Common myeloid progenitor, CD34-positive (primary cell): ENCODE results near the gene PRKCA.

Experiments
- CTCF ChIA-PET: fragments of 350-600 bp; sonication (Branson Sonifier 250); formaldehyde crosslinking; loops from one replicate; lab custom pipeline; 2021; ENCODE audit warnings: antibody characterized with exemption; lab: Charles Lee
- POLR2A ChIA-PET: fragments of 350-600 bp; sonication (Branson Sonifier 250); formaldehyde crosslinking; loops from one replicate; lab custom pipeline; 2021; ENCODE audit warnings: antibody characterized with exemption; lab: Charles Lee
- DNase-seq, 3 donors: peaks; one replicate each; pipeline versions ENCODE4 v3.0.0 to v3.0.0-alpha.2; 2013
- H3K27ac ChIP-seq, 2 experiments: 1 replicate in 1 of 2; 2 replicates in 1 of 2; pipeline ENCODE4 v1.7.0; 2013; ENCODE audit warnings: inconsistent platforms in 2 of 2, low read length in 2 of 2, mild to moderate bottlenecking in 2 of 2, low read depth in 1 of 2, moderate library complexity in 1 of 2; ENCODE audit not compliant: severe bottlenecking in 2 of 2, insufficient read depth in 1 of 2, poor library complexity in 1 of 2
- H3K27me3 ChIP-seq, 5 experiments: replicated peaks in 2 of 5; 1 replicate in 3 of 5; 2 replicates in 2 of 5; pipeline versions ENCODE4 v1.6.1 to v1.7.0; 2013; ENCODE audit warnings: low read length in 4 of 5, mild to moderate bottlenecking in 2 of 5, moderate library complexity in 2 of 5, inconsistent platforms in 1 of 5; ENCODE audit not compliant: insufficient read depth in 5 of 5, control insufficient read depth in 4 of 5
- H3K36me3 ChIP-seq, 4 experiments: 1 replicate in 2 of 4; 2 replicates in 2 of 4; pipeline versions ENCODE4 v1.6.1 to v1.7.0; 2013; ENCODE audit warnings: low read length in 3 of 4, control low read depth in 1 of 4, mild to moderate bottlenecking in 1 of 4; ENCODE audit not compliant: control insufficient read depth in 4 of 4, insufficient read depth in 4 of 4
- H3K4me1 ChIP-seq, 4 experiments: 1 replicate in 3 of 4; 2 replicates in 1 of 4; pipeline versions ENCODE4 v1.6.1 to v1.7.1; 2013; ENCODE audit warnings: low read length in 3 of 4, mild to moderate bottlenecking in 3 of 4, control low read depth in 1 of 4, inconsistent platforms in 1 of 4, moderate library complexity in 1 of 4; ENCODE audit not compliant: control insufficient read depth in 4 of 4, insufficient read depth in 4 of 4; ENCODE audit errors: control extremely low read depth in 1 of 4
- H3K4me3 ChIP-seq, 7 experiments: 1 replicate in 4 of 7; 2 replicates in 3 of 7; pipeline versions ENCODE4 v1.5.1 to v1.7.0; 2013; ENCODE audit warnings: mild to moderate bottlenecking in 7 of 7, low read length in 6 of 7, moderate library complexity in 6 of 7, inconsistent platforms in 2 of 7, low read depth in 2 of 7, control low read depth in 1 of 7; ENCODE audit not compliant: insufficient read depth in 4 of 7, control insufficient read depth in 1 of 7; ENCODE audit errors: extremely low read depth in 1 of 7
- H3K9me3 ChIP-seq, 5 experiments: 1 replicate in 4 of 5; 2 replicates in 1 of 5; pipeline versions ENCODE4 v1.6.1 to v1.7.1; 2013; ENCODE audit warnings: low read length in 4 of 5, mild to moderate bottlenecking in 2 of 5, inconsistent platforms in 1 of 5, low read depth in 1 of 5, moderate library complexity in 1 of 5; ENCODE audit not compliant: control insufficient read depth in 4 of 5, insufficient read depth in 2 of 5; ENCODE audit errors: control extremely low read depth in 1 of 5
- WGBS: methylation state at CpG from one replicate; pipeline ENCODE4 v1.1.5; 2013; ENCODE audit not compliant: insufficient coverage; 5-methylcytosine and 5-hydroxymethylcytosine counted together

Gene PRKCA

DNA sequence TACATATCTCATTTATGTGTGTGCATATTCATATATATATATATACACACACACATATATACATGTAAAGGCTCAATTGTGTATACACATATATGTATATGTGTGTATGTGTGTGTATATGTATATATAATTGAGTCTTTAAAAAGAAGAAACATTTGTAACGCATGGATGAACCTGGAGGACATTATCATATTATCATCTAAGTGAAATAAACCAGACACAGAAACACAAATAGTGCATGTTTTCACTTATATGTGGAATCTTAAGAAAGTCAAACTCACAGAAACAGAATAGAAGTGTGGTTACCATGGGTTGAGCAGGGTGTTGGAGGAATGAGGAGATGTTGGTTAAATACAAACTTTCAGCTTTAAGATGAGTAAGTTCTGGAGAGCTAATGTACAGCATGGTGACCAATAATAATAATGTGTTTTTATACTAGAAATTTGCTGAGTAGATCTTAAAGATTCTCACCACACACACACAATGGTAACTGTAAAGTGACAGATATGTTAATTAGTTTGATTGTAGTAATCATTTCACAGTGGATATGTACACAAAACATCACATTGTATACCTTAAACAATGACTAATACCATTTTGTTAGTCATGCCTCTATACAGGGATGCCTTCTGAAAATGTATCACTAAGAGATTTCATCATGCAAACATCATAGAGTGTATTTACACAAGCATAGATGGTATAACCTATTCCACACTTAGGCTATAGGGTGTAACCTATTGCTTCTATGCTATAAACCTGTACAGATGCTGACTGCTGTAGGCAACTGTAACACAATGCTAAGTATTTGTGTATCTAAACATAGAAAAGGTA is 399.9 kb downstream of the PRKCA start:
- Histone ChIP-seq H3K4me3 (no peak overlapping the region), H3K27ac (no peak overlapping the region), H3K9me3 (peaks cover 0 to 15% (median 5%) of the 10 kb centered on the region in 5 experiments), H3K27me3 (no peaks in the 10 kb centered on the region), H3K4me1 (peaks cover 0 to 3% (median 2%) of the 10 kb centered on the region in 4 experiments), H3K36me3 (no peaks in the 10 kb centered on the region)
- POLR2A ChIA-PET = no interaction called here
- no CpG with 5 or more reads among the region's 1 CpG for WGBS
- CTCF ChIA-PET = no interaction called here
- DNase-seq = no peak

DNA sequence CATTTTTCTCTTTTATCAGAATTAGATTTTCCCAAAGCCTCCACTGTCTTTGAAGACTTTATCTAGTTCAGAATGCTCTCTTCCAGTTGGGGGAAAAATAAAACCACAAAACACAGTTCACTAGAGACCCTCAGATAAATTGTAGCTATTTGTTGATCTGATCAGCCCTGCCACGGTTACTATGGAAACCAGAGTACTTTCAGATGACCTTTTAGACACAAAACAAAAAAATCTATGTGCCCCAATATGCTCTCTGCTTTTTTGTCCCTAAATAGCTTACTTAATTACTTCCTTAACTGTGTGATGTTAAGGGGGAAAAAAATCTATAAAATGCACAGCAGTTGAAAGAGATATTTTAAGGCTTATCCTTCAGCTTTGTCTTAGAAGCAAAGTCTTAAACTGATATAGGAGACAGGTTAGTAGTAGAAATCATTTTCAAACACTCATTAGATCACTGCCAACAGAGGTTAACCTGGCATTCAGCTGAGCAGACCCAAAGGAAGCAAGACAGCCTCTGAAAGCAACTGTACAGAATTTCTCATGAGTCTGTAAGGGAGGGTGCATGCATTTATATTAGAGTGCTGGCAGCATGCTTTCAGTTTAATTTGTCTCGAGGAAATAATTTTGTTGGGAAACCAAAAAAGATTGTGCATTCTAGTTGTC is 402.6 kb downstream of the PRKCA start:
- Histone ChIP-seq H3K36me3 (no peaks in the 10 kb centered on the region), H3K27ac (no peak overlapping the region), H3K4me1 (peaks cover 0 to 3% (median 2%) of the 10 kb centered on the region in 4 experiments), H3K4me3 (no peak overlapping the region), H3K9me3 (peaks cover 0 to 1% (median 0%) of the 10 kb centered on the region in 5 experiments), H3K27me3 (no peaks in the 10 kb centered on the region)
- CTCF ChIA-PET = interaction anchor here (1.1 to 1.7 kb wide), 3 partner anchors 9 to 11 kb away, joined by 3 read pairs; no protein-coding TSS in a partner anchor
- POLR2A ChIA-PET = interaction anchor here (0.6 kb wide), 1 partner anchor 20 kb away, joined by 3 read pairs; no protein-coding TSS in a partner anchor
- 100% methylated on average over 1 of the region's 2 CpGs for WGBS
- DNase-seq = no peak

DNA sequence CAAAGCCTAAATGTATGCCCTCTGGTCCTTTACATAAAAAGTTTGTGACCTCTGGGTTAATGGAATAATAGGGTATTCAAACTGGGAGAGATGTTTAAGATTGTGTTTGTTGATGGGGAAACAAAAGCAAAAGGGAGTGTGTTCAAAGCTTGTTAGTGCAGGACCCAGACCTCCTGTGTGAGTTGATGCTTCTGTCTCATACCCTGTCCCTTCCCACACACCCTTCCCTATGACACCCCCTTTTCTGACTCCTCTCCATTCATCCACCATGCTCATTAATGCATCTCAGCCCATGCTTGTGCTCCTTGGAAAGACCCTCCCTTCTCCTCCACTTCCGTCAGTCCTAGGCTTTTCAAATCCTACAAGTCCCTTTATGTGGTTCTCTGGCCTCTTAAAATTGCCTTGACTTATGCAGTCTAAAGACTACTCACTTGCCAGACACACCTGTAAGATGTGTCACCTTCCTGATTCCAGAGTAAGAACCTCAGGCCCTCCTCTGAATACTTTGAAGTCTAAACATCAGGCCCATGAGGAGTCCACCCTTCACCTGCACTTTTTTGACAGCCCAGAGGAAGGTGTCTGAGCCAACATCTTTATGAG is 404.5 kb downstream of the PRKCA start:
- WGBS = 88% methylated on average over 1 of the region's 1 CpG
- DNase-seq = no peak
- H3K4me3 ChIP-seq = no peak overlapping the region
- no peaks in the 10 kb centered on the region for H3K27me3 ChIP-seq
- no peak overlapping the region for H3K27ac ChIP-seq
- no peaks in the 10 kb centered on the region for H3K9me3 ChIP-seq
- CTCF ChIA-PET = no interaction called here
- POLR2A ChIA-PET = no interaction called here
- no peaks in the 10 kb centered on the region for H3K36me3 ChIP-seq
- H3K4me1 ChIP-seq = peaks cover 5 to 13% (median 8%) of the 10 kb centered on the region in 4 experiments

DNA sequence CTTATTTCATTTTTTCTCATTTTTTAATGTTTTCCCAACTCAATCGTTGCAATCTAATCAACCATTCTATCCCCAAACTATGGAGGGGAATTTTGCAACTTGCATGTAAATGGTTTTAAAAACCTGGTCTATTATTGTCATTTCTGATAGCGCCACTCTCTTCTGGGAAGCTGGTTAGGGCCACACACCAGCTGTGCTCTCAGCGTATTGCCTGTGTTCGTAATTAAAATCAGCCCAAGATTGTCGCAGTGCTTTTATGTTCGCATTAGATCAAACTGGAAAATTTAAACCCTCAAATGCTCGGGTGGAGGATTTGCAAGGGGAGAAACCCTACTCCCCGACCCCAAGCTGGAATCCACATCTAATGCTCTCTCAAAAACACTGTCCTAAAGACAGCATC is 409.0 kb downstream of the PRKCA start:
- Histone ChIP-seq H3K36me3 (no peaks in the 10 kb centered on the region), H3K27me3 (no peaks in the 10 kb centered on the region), H3K4me3 (no peak overlapping the region), H3K4me1 (peaks cover 5 to 22% (median 14%) of the 10 kb centered on the region in 4 experiments), H3K27ac (no peak overlapping the region), H3K9me3 (no peaks in the 10 kb centered on the region)
- POLR2A ChIA-PET = no interaction called here
- DNase-seq = no peak
- CTCF ChIA-PET = interaction anchor here (1.1 kb wide), 1 partner anchor 206 kb away, joined by 3 read pairs; no protein-coding TSS in a partner anchor
- WGBS = 89% methylated on average over 4 of the region's 8 CpGs

DNA sequence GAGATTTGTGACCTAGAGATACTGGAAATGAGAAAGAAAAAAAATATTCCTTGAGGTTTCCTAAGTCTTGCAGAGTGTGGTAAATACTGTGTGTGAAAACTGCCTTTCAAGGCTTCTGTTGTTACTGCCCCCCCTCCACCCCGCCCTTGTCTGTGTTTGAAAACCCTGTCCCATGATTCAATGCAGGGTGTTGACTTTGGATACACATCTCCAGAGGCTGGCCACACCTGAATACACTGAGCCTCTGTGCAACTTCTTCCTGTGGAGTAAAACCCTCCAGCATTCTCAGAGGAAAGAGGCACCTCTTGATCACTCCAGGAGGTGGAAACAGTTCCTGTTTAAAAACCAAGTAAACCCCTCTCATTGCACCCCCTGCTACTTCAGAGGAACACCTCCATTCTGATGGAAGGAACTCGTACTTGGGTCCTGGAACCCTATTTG is 409.5 kb downstream of the PRKCA start:
- ChIA-PET CTCF (interaction anchor here (0.8 to 1.1 kb wide), 2 partner anchors 13 to 205 kb away, joined by 3 read pairs; no protein-coding TSS in a partner anchor), POLR2A (no interaction called here)
- WGBS = 25% methylated on average over 2 of the region's 2 CpGs
- Histone ChIP-seq H3K27ac (no peak overlapping the region), H3K4me1 (peaks cover 5 to 22% (median 14%) of the 10 kb centered on the region in 4 experiments), H3K36me3 (no peaks in the 10 kb centered on the region), H3K27me3 (no peaks in the 10 kb centered on the region), H3K4me3 (peak overlapping the region in 1 of 7 experiments; percentile 3), H3K9me3 (no peaks in the 10 kb centered on the region)
- peak in 2 of 3 donors; percentile 18 to 51 for DNase-seq

DNA sequence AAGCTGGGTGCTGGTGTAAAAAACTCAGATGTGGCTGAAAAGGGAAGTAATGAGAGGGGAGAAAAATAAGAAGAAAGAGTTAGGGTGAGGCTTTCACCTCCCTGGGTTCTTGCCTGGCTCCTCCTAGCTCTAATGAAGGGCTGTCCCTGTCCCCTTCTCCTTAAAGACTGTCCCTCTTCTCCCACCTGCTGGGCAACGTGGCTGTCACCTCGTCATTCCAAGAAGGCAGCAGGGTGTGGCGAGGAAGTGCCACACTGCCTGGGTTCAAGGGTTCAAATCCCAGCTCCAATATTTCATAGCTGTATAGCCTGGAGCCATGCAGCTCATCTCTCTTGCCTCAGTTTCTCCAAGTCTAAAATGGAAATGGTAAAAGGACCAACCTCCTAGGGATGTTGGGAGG is 410.0 kb downstream of the PRKCA start:
- DNase-seq = peak in 2 of 3 donors; percentile 16 to 36
- Histone ChIP-seq H3K4me3 (no peak overlapping the region), H3K9me3 (no peaks in the 10 kb centered on the region), H3K27me3 (no peaks in the 10 kb centered on the region), H3K36me3 (no peaks in the 10 kb centered on the region), H3K4me1 (peaks cover 5 to 22% (median 14%) of the 10 kb centered on the region in 4 experiments), H3K27ac (no peak overlapping the region)
- ChIA-PET CTCF (interaction anchor here (0.8 to 1.1 kb wide), 2 partner anchors 10 to 13 kb away, joined by 3 read pairs; no protein-coding TSS in a partner anchor), POLR2A (no interaction called here)
- no CpG with 5 or more reads among the region's 3 CpGs for WGBS
